T-helper 2 cell treated with Interferon-gamma antibody and Interleukin-4, amounts not matched to agents 100 ng/mL and 5 ng/mL, for 36 hours (primary cell): Measurements from ENCODE around the gene FAM3D. TPM values are rescaled to one million over a fixed set of nuclear protein-coding genes. Genes with fewer than 3 reads are reported as not detected.
"Not testable (repeated sequence)": the region's sequence is repeated elsewhere in the genome, so short reads cannot be mapped to it uniquely, and the experiment has no call there.

Source experiments
- intact Hi-C: fragments of 100-400 bp; cut with micrococcal nuclease; formaldehyde crosslinking; loops from one replicate; pipeline ENCODE4 v1.15.1; 2023
- total RNA-seq: library from RNA; stranded (reverse); gene quantifications from 2 replicates; pipeline ENCODE4 v1.2.3, GENCODE V29; 2022

FAM3D gene
- total RNA-seq = not detected in 2 replicates

GRCh38 chr3:58666683-58667082 lies at the start of gene FAM3D:
Gene FAM3D (minus strand): TSS chr3:58666774. CDS start chr3:58655563, 11,211 bp downstream.
- intact Hi-C loops = no loop called here

- intact Hi-C loops = no loop called here
Measured at GRCh38 chr3:58713715-58714401, 47.3 kb upstream of the FAM3D start.

DNA sequence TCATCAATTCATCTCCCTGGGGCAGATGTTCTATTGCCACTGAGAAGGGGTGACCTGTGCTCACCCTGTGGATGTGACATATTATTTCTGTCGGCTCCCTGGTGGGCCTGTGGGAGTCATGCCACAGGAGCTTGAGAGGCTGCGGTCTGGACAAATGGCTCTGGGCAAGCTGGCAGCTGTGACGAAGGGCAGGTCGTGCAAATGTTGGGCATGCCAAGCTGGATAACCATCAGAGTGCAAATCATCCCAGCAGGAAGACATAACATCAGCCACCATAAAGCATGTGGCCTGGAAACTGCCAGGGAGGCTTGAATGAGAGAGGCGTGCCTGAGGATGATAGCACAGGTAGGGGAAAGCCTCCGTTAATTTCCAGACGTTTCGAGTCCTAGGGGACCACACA lies 45.3 kb upstream of the FAM3D start:
- intact Hi-C loops = no loop called here

DNA sequence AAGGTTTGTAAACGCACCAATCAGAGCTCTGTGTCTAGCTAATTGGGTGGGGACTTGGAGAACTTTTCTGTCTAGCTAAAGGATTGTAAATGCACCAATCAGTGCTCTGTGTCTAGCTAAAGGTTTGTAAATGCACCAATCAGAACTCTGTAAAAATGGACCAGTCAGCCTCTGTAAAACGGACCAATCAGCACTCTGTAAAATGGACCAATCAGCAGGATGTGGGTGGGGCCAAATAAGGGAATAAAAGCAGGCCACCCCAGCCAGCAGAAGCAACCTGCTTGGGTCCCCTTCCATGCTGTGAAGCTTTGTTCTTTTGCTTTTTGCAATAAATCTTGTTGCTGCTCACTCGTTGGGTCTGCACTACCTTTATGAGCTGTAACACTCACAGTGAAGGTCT lies 42.4 kb upstream of the FAM3D start:
- intact Hi-C loops = not testable (repeated sequence)

GRCh38 chr3:58708116-58708791 lies 41.7 kb upstream of the FAM3D start:
- intact Hi-C loops = no loop called here

DNA sequence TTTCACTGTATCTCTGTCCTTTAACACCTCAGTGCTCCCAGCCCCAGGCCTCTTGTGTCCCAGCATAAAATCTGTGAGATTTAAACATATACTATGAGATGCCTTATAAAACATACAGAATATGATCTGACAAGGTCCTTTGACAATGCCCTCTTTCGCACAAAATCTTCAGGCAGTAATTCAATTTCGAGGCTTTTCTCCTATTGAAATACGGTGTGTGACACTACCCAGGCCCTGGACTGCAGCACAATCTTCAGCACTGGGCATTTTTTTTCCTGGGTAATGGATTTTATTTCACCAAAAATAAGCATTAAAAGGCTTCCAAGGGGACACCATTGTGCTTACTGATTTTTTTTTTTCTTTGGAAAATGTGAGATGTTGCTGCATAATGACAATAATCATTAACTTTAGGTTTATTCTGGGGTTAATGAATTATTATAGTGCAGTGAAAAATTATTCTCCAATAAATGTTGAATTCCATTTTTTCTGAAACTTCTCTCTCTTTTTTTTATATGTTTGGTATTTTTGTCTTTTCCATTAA lies 40.9 kb upstream of the FAM3D start:
- intact Hi-C loops = no loop called here

DNA sequence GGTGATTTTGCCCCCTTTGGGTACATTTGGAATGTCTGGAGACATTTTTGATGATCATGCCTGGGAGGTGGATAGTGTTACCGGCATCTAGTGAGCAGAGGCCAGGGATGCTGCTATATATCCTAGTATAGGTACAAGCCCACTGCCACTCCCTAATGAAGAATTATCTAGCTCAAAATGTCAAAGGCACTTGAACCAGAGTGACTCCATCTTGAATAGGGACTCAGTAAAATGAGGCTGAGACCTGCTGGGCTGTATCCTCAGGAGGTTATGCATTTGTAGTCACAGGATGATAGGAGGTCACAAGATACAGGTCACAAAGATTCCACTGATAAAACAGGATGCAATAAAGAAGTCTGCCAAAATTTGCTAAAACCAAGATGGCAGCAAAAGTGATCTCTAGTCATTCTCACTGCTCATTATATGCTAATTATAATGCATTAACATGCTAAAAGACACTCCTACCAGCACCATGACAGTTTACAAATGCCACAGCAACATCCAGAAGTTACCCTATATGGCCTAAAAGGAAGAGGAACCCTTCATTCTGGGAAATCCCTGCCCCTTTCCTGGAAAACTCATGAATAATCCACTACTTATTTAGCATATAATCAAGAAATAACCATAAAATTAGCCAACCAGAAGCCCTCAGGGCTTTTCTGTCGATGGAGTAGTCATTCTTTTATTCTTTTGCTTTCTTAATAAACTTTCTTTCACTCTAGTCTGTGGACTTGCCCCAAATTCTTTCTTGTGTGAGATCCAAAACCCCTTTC lies 40.0 kb upstream of the FAM3D start:
- intact Hi-C loops = no loop called here

DNA sequence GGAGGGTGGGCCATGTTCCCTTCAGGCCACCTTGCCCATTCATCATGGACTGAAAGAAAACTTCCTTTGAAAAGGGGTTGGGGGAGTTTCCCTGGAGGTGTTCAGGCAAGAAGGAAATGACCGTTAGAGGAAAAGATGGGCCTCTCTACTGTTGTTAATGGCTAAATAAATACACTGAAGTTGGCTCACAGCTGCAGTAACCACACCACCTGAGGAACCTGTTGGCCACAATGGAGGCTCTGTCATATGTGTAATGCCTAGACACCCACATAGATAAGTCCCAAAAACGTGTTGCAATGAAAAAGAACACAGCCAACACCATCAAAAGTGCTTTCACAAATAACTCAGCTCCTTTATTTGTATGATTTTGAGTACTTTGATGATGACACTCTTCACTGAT lies 38.2 kb upstream of the FAM3D start:
- intact Hi-C loops = no loop called here

- intact Hi-C loops = not testable (repeated sequence)
Measured at GRCh38 chr3:58704304-58704703, 37.7 kb upstream of the FAM3D start.

- intact Hi-C loops = no loop called here
Measured at GRCh38 chr3:58698246-58698645, 31.7 kb upstream of the FAM3D start.

DNA sequence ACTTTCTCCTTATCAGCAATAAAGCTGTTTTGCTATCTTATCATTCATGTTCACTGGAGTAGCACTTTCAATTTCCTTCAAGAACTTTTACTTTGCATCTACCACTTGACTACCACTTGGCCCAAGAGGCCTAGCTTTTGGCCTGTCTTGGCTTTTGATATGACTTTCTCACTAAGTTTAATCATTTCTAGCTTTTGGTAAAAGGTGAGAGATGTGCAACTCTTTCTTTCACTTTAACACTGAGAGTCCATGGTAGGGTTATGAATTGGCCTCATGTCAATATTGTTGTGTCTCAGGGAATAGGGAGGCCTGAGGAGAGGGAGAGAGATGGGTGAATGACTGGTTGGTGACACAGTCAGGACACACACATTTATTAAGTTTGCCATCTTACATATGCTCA lies 31.0 kb upstream of the FAM3D start:
- intact Hi-C loops = no loop called here

DNA sequence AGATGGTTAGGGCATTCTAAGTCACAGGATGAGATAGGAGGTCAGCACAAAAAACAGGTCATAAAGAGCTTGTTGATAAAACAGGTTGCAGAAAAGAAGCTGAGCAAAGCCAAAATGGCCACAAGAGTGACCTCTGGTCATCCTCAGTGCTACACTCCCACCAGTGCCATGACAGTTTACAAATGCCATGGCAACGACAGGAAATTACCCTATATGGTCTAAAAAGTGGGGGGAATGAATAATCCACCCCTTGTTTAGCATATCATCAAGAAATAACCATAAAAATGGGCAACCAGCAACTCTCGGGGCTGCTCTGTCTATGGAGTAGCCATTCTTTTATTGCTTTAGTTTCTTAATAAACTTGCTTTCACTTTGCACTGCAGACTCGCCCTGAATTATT lies 30.2 kb upstream of the FAM3D start:
- intact Hi-C loops = not testable (repeated sequence)

- intact Hi-C loops = no loop called here
Measured at GRCh38 chr3:58696093-58696492, 29.5 kb upstream of the FAM3D start.

DNA sequence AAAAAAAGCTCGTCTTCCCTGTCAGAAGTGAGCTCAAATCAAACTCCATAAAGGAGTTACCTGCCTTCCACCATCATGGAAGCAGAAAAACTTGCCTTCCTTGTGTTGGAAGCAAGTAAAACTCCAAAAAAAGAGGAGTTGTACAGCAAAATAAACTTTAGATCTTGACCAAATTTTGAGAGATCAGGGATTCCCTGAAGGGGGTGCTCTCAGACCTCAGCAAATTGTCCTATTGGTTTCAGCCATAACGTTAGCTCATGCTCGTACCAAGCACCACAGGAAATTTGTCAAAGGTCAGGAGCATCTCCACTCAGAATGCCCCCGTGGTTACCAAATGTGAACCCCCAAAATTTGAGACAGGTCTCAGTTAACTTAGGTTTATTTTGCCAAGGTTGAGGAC lies 28.7 kb upstream of the FAM3D start:
- intact Hi-C loops = not testable (repeated sequence)

DNA sequence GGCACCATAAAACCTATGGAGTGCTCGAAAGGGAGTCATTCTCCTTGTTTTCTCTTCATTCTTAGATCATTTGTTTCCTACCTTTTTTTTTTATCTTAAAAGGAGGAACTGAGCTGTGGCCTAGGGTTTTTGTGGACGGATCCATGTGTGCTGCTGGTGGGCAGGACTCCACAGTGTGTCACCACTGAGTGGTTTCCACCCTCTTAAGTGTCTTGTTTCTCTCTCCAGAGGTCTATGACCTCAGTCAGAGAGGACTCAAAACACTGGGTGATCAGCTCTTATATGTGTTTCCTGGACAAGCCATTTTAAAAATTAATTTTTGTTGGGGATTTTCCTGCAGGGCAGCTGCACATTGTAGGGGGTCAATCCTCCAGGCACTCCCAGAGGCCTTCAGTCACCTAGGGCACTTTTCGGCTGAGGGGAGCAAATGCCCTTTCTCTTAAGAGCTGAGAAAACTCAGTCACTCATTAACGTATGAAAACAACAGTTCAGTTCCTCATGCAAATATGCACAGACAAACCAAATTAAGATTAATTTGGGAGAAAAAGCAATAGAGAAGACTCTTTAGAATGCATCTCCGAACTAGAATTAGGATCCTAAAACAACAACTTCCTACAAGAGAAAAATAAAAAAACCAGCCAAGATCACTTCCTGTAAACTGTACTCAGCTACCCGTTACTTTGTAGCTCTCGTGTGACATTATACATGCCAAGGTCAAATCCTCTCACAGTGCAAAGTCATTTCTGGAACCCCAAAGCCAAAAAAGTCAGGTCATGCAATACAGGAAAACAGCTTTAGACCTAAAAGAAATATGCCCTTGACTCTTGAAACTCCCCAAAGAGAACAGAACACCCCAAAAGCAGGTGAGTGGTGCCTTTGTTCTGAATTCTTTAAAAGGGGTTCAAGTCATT lies 27.6 kb upstream of the FAM3D start:
- intact Hi-C loops = no loop called here

DNA sequence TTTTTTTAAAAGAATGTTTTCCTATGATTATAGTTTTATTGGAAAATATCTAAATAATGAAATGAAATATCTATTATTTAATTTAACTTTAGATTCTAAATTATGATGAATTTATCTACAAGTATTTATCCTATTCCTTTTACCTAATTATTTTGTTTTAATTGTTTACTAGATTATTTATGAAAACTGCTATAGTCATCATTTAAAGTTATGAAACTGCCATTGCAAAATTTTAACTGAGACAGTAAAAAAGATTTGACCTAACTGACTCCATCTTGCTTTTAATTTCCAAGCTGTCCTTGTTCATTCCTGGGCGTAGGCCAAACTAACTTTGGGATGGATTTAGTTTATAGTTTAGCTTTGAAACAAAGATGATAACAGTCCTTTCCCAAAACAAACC lies 25.9 kb upstream of the FAM3D start:
- intact Hi-C loops = no loop called here

- intact Hi-C loops = no loop called here
Measured at GRCh38 chr3:58691997-58692396, 25.4 kb upstream of the FAM3D start.

DNA sequence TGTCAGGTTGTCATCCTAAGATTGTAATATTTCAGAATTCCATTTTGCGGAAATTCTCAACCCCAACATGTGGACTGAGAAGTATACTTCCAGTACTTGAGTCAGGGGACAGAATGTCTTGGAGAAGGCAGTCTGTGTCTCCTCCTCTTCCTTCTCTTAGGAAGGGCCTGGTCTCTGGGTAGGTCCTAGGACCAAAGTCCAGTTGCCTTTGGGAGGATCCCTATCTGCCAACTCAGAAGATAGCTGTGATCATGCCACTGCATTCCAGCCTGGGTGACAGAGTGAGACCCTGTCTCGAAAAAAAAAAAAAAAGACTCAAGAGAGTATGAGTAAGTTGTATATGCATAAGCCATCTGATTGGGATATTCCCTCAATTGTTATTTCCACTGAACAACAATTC lies 23.9 kb upstream of the FAM3D start:
- intact Hi-C loops = no loop called here

DNA sequence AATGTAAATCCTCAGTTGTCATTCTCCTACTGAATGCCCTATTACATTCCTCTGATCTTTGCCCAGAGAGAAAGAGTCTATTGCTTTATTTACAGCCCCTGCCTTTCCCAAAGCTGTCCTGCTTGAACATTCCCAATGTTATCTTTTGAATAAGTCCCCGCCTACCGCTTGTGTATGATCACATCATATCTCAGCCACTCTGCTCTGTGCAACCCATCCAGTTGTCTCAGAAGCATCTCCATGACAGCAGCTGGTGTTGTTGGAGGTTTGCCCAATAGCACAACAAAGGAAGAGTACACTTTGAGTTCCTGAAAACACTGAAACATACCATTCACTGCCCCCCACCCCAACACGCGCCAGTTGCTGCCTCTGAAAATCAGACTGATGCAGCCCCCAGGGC lies 22.0 kb upstream of the FAM3D start:
- intact Hi-C loops = no loop called here

DNA sequence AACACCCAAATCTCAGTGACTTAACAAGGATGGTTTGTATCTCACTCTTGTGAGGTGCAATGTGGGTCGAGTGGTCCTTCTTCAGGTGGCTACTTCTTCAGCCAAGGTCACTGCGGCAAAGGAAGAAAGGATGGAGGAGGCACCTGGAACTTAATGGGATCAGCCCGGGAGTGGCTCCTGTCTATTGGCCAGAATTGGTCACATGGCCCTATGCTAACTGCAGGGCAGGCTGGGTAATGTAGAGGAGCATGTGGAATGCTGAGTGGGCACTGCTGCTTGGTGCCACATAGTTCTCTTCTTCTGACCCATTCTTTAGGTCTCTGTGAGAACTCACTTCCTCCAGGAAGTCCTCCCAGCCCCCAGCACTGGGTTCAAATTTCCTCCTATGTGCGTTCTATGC lies 20.3 kb upstream of the FAM3D start:
- intact Hi-C loops = no loop called here

DNA sequence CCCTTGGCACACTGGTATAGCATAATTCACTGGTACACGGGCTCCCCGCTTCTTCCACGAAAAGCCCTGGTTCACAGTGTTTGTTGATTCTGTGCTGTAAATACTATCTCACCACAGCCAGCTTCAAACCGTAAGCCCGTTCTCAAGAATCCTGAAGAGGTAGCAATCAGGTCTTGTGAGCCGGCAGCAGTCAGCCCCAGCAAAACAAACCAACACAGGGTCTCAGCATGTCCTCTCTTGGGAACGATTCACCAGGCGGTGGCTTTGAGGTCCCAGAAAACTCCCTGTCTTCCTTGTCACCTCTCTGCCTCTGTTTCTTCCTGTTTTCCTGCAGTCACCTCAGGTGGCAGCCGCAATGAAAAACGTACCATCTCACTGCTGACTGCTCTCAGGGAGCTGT lies 19.1 kb upstream of the FAM3D start:
- intact Hi-C loops = no loop called here
